Neuron (in vitro differentiated cells): ENCODE results near the gene MYO1E.

Source experiments
- H2AFZ ChIP-seq: one replicate; pipeline ENCODE4 v1.6.1; 2013; ENCODE audit warnings: low read depth, mild to moderate bottlenecking, inconsistent platforms, low read length, moderate library complexity
- H3K27me3 ChIP-seq: one replicate; pipeline ENCODE4 v1.6.1; 2013; ENCODE audit warnings: low read length; ENCODE audit not compliant: insufficient read depth
- H3K36me3 ChIP-seq: one replicate; pipeline ENCODE4 v1.6.1; 2013; ENCODE audit warnings: low read length; ENCODE audit not compliant: insufficient read depth
- H3K4me1 ChIP-seq: one replicate; pipeline ENCODE4 v1.6.1; 2013; ENCODE audit warnings: low read length; ENCODE audit not compliant: insufficient read depth
- H3K4me3 ChIP-seq: 2 replicates; pipeline ENCODE4 v1.5.1; 2013; ENCODE audit warnings: mild to moderate bottlenecking, low read length, moderate library complexity
- H3K9me3 ChIP-seq: one replicate; pipeline ENCODE4 v1.6.1; 2013; ENCODE audit warnings: low read length

MYO1E gene

GRCh38 chr15:59200560-59200959 lies 172.1 kb downstream of the MYO1E start:
- Histone ChIP-seq H3K4me1 (peaks cover 14% of the 10 kb centered on the region), H2AFZ (no peak overlapping the region), H3K9me3 (no peaks in the 10 kb centered on the region), H3K27me3 (no peaks in the 10 kb centered on the region), H3K4me3 (no peak overlapping the region), H3K36me3 (peaks cover 5% of the 10 kb centered on the region)

DNA sequence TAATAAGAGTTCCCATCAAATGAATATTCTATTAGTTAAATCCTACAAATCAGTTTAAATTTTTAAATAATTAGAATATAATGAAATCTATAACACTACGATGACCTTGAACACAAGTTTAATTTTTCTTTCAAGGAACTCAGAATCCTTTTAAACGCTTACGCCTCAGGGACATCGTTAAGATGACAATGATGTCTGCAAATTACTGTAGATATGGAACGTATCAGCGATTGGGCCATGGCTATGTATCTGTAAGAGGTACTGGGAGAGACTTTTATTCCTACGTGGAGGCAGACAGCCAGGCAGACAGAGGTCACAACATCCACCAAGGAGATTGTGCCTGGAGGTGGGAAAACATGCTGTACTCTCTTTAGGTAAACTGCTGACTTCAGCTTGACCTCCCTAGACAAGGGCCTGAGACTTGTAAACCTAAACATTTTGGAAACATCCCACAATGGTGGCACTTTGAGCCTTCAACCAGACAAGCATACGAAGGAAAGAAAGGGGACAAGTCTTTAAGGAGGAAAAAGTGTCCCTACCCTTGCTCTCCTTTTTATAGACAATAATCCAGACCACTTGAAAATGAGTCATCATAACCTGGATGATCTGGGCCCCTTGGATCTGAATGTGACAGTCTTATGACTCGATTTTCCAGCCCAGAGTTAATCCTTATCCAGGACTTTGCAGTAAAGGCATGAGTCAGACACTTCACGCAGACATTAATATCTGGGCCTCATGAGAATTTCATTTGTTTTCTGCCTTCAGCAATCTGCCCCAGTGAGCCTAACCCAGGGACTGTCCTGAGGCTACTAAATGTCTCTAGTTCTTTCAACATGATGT lies 172.8 kb downstream of the MYO1E start:
- Histone ChIP-seq H3K9me3 (no peaks in the 10 kb centered on the region), H3K4me1 (peaks cover 14% of the 10 kb centered on the region), H3K4me3 (no peak overlapping the region), H2AFZ (no peak overlapping the region), H3K36me3 (peaks cover 11% of the 10 kb centered on the region), H3K27me3 (no peaks in the 10 kb centered on the region)

GRCh38 chr15:59197454-59197853 lies 175.2 kb downstream of the MYO1E start:
- H3K4me1 ChIP-seq = no peaks in the 10 kb centered on the region
- no peaks in the 10 kb centered on the region for H3K27me3 ChIP-seq
- H3K36me3 ChIP-seq = peaks cover 18% of the 10 kb centered on the region
- no peak overlapping the region for H2AFZ ChIP-seq
- no peaks in the 10 kb centered on the region for H3K9me3 ChIP-seq
- no peak overlapping the region for H3K4me3 ChIP-seq

DNA sequence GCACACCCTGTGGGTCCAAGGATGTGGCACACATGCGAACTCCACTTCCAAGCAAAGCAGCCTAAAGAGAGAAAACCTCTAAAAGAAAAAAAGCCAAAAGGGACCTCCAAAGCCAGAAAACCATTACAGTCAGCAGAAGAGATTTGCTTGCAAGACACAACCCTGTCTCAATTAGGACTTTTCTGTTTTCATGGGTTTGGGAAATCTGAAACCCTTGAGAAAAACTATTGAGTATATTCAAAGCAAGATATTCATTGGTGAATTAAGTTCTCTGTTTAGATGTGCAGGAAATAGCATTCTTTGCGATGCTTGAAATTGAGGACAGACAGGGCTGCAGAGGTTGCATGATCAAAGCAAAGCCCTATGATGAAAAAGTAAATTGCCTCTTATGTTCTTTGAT lies 176.3 kb downstream of the MYO1E start:
- H3K27me3 ChIP-seq = no peaks in the 10 kb centered on the region
- no peaks in the 10 kb centered on the region for H3K4me1 ChIP-seq
- H3K36me3 ChIP-seq = peaks cover 13% of the 10 kb centered on the region

DNA sequence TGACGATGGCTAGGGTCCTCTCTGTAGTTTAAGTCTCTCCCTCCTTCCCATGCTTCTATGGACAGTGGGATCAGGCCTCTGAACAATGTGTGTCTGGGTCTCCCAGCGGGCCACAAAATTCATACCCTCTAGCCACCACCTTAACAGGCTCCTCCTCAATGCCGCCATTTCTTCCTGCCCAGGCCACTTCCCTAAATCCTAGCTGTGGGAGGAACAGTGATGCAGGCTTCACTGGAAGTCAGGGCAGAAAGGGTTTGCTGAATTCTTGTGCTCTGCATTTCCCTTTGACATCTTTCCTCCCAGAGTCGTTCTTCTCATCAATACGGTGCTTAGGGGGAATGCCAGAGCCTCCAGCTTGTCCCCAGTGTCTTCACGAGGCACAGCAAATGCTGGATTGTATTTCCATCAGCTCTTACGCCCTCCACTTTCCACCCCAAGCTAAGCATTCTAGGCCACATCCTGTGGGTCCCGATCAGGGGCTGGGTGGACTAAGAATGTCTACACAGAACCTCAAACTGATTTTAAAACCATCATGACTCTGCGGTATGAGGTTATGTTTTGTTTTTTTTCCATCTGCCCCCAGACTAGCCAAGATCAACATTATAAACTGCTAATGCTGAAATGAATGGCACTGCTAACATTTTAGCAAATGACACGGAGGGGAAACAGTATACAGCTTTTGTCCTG lies 177.9 kb downstream of the MYO1E start:
- Histone ChIP-seq H3K27me3 (no peaks in the 10 kb centered on the region), H3K4me1 (no peaks in the 10 kb centered on the region), H2AFZ (no peak overlapping the region), H3K36me3 (peaks cover 13% of the 10 kb centered on the region), H3K4me3 (no peak overlapping the region), H3K9me3 (no peaks in the 10 kb centered on the region)

More for the DNA sequence above, 176.3 kb downstream of the MYO1E start:
- Histone ChIP-seq H2AFZ (no peak overlapping the region), H3K4me3 (no peak overlapping the region), H3K9me3 (no peaks in the 10 kb centered on the region)

- Histone ChIP-seq H3K36me3 (peaks cover 18% of the 10 kb centered on the region), H3K27me3 (no peaks in the 10 kb centered on the region), H3K9me3 (peaks cover 6% of the 10 kb centered on the region), H3K4me3 (no peak overlapping the region), H3K4me1 (no peaks in the 10 kb centered on the region), H2AFZ (no peak overlapping the region)
Observed at GRCh38 chr15:59191855-59192237, 180.8 kb downstream of the MYO1E start.

GRCh38 chr15:59190291-59190690 lies 182.4 kb downstream of the MYO1E start:
- Histone ChIP-seq H3K4me1 (no peaks in the 10 kb centered on the region), H3K9me3 (peaks cover 6% of the 10 kb centered on the region), H3K4me3 (no peak overlapping the region), H3K36me3 (peaks cover 16% of the 10 kb centered on the region), H2AFZ (no peak overlapping the region), H3K27me3 (no peaks in the 10 kb centered on the region)

- Histone ChIP-seq H2AFZ (no peak overlapping the region), H3K36me3 (peaks cover 6% of the 10 kb centered on the region), H3K9me3 (peaks cover 6% of the 10 kb centered on the region), H3K4me3 (no peak overlapping the region), H3K27me3 (no peaks in the 10 kb centered on the region), H3K4me1 (no peaks in the 10 kb centered on the region)
Observed at GRCh38 chr15:59189241-59189640, 183.4 kb downstream of the MYO1E start.

GRCh38 chr15:59186501-59186900 lies 186.2 kb downstream of the MYO1E start:
- no peaks in the 10 kb centered on the region for H3K4me1 ChIP-seq
- H3K9me3 ChIP-seq = peaks cover 20% of the 10 kb centered on the region
- peaks cover 5% of the 10 kb centered on the region for H3K36me3 ChIP-seq
- H2AFZ ChIP-seq = no peak overlapping the region
- no peaks in the 10 kb centered on the region for H3K27me3 ChIP-seq
- H3K4me3 ChIP-seq = no peak overlapping the region

GRCh38 chr15:59185725-59186124 lies 186.9 kb downstream of the MYO1E start:
- H3K36me3 ChIP-seq = peaks cover 5% of the 10 kb centered on the region
- H3K9me3 ChIP-seq = peaks cover 21% of the 10 kb centered on the region
- no peaks in the 10 kb centered on the region for H3K4me1 ChIP-seq
- H3K4me3 ChIP-seq = no peak overlapping the region
- no peak overlapping the region for H2AFZ ChIP-seq
- H3K27me3 ChIP-seq = no peaks in the 10 kb centered on the region

DNA sequence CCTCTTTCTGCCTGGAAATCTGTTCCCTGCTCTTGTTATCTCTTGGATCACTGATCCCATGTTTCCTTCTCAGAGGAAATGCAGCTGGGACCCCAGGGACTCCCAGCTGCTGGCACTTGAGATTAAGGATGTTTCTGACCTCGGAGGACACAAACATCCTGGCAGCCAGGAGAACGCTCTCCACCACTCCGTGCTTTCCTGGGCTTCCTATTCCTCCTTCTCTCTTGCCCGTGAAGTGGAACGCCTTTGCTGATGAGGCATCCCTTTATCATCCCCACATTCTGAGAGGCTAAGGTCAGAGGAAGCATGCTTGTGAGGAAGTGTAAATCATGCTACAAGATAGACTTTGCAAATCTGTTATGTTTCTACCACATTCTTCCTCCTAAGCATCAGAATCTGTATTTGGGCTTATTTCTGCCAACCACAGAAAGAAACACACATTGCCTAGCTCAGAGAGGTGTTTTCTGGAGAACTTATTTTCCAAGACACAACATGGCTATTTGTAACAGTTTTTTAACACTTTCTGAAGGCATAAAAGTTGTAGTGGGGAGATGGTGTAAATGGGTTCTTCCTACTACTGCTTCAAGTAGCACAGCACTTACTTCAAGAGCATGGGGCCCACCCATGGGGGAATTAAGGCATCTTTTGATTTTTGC lies 191.6 kb downstream of the MYO1E start:
- Histone ChIP-seq H2AFZ (no peak overlapping the region), H3K4me3 (no peak overlapping the region), H3K9me3 (peaks cover 14% of the 10 kb centered on the region), H3K27me3 (no peaks in the 10 kb centered on the region), H3K4me1 (no peaks in the 10 kb centered on the region), H3K36me3 (no peaks in the 10 kb centered on the region)

DNA sequence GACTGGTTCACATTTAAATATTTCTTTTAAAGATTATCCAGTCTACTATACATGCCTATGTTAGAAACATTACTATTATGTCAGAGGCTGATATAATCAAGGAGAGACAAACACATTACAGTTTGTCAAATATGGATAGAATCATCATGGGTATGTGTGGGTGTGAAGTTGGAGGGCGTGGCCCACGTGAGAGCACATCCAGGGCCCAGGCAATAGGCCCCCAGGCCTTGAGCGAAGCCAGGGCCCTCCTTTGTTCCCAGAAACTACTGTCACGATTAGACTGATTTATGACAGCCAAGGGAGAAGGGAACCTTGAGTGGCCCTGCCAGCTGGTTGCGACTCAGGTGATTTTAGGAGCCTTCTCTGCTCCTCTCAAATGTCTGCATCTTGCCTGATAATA lies 193.0 kb downstream of the MYO1E start:
- H2AFZ ChIP-seq = no peak overlapping the region

DNA sequence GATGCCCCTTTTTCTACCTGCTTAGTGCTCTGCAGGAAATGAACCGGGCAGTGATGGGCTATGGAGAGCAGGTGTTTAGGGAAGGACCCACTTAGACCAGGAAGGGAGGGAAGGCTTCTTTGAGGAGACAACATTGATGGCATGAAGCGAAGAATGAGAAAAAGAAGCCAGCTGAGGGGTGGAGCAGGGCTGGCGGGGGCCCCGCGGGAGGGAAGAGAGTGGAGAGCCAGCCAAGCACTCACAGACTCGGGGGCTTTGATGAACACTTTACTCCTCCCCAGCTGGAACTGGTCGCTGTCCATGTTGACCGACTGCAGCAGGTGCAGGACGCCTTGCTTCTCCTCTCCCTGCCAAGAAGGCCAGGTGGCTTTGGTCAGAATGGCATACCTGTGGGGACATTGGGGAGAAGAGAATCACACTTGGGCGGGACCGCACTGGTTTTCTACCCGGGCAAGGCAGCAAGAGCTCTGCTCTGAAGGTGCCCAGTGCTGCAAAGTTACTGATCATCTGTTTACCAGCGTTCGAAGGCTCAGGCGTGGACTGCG lies 194.4 kb downstream of the MYO1E start:
- H3K27me3 ChIP-seq = no peaks in the 10 kb centered on the region
- H3K9me3 ChIP-seq = peaks cover 12% of the 10 kb centered on the region
- no peak overlapping the region for H2AFZ ChIP-seq
- no peaks in the 10 kb centered on the region for H3K36me3 ChIP-seq
- H3K4me3 ChIP-seq = no peak overlapping the region
- no peaks in the 10 kb centered on the region for H3K4me1 ChIP-seq

More for the DNA sequence above, 193.0 kb downstream of the MYO1E start:
- H3K36me3 ChIP-seq = no peaks in the 10 kb centered on the region
- H3K27me3 ChIP-seq = no peaks in the 10 kb centered on the region
- H3K9me3 ChIP-seq = peaks cover 14% of the 10 kb centered on the region
- H3K4me1 ChIP-seq = no peaks in the 10 kb centered on the region
- H3K4me3 ChIP-seq = no peak overlapping the region
